ENCODE data around the gene AVP.

DNA sequence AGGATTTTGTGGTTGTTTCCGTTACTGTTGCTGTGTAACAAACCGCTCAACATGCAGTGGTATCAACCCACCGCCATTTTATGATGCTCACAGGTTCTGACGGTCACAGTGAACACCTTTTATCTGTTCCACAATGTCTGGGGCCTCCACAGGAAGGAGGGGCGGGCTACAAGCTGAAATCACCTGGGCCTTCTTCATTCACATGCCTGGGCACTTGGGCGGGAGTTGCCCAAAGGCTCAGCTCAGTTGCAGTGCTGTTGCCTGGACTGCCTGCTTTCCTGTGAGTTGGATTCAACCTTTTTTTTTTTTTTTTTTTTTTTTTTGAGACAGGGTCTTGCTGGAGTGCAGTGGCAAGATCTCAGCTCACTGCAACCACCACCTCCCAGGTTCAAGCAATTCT, 16.7 kb upstream of the AVP start:
- TF ChIP-seq, protein P1, sequence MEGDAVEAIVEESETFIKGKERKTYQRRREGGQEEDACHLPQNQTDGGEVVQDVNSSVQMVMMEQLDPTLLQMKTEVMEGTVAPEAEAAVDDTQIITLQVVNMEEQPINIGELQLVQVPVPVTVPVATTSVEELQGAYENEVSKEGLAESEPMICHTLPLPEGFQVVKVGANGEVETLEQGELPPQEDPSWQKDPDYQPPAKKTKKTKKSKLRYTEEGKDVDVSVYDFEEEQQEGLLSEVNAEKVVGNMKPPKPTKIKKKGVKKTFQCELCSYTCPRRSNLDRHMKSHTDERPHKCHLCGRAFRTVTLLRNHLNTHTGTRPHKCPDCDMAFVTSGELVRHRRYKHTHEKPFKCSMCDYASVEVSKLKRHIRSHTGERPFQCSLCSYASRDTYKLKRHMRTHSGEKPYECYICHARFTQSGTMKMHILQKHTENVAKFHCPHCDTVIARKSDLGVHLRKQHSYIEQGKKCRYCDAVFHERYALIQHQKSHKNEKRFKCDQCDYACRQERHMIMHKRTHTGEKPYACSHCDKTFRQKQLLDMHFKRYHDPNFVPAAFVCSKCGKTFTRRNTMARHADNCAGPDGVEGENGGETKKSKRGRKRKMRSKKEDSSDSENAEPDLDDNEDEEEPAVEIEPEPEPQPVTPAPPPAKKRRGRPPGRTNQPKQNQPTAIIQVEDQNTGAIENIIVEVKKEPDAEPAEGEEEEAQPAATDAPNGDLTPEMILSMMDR (IDR thresholded peaks at IDR 0.05): no peak
- TF ChIP-seq POLR2AphosphoS5 (IDR thresholded peaks at IDR 0.05): no peak

Measured in prostate gland (tissue), 2 donors.